NCI-H510A (cell line): ENCODE data around the gene USP10.

ENCODE experiments used
- DNase-seq: peaks from one replicate; lab custom pipeline; 2025; lab: John Stamatoyannopoulos, UW

Gene USP10

GRCh38 chr16:84823484-84823883 is 123.7 kb downstream of the USP10 start:
- DNase-seq, result no peak

- DNase-seq, result no peak
Measured at GRCh38 chr16:84823926-84824325, 124.1 kb downstream of the USP10 start.

DNA sequence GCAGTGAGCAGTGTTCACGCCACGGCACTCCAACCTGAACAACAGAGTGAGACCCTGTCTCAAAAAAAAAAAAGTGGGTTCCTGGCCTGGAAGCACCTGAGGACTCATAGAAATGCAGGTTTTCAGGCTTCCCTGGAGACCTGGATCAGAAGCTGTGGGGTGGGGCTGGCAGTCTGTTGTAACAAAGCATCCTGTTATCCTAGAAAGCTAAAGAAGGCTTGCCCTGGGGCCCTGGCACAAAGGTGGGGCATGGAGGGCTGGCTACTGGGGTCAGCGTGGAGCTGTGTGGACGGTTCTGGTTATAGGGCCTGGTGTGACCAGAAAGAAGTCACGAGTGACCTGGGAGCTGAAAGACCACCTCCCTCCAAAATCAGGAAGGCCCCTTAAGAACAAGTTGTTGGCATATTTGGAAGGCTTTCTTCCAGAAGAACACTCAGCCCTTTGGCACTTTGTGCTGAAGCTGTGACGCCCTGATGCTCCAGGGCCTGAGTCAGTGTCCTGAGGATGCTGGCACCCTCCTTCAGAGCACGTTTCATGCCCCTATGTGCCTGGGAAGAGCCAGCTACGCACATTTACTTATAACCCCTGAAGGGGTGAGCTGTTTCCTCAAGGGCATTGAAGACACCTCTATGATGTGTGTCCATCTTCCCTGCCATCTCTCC is 126.2 kb downstream of the USP10 start:
- no peak for DNase-seq

GRCh38 chr16:84826558-84826941 is 126.8 kb downstream of the USP10 start:
- no peak for DNase-seq

DNA sequence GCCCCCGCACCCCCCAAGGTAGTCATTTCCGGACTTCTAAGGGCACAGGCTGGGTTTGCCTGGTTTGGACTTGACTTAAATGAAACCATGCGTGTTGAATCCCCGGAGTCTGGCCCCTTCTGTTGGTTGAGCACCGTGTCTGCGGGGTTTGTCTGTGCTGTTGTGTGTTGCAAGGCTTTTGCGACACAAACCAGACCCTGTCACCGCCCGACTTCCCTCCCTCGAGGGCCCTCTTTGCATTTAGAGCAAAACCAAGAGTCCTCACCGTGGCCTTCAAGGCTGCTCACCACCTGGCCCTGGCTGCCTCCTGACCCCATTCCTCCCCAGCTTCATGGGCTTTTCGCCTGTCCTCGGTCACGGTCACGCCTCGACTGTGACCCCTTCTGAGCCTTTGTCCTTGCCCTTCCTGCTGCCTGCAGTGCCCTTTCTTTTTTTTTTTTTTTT is 127.4 kb downstream of the USP10 start:
- DNase-seq, result no peak

- DNase-seq, result no peak
Measured at GRCh38 chr16:84827897-84828296, 128.1 kb downstream of the USP10 start.

DNA sequence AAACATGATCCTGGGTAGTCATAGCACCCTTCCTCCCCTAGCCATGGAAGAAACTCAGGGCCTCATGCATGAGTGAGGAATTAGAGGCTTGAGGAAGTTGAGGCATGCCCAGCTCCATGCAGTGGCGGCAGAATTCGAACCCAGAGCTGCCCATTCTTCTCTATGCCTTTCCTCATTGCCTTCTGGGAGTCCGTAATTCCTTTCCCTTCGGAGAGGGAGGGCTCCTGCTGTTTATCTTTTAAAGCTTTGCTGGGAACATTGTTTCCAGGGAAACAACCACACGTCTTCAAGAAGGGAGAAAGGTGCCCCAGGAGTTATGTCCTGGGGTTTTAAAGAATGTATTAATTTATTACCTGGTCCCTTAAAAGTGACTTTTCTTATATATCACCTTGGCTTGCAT is 128.5 kb downstream of the USP10 start:
- DNase-seq, result no peak
